ENCODE data around the gene ANKRD36. TPM values are rescaled to one million over a fixed set of nuclear protein-coding genes. Genes with fewer than 3 reads are reported as not detected.
"Not testable (repeated sequence)": the region's sequence is repeated elsewhere in the genome, so short reads cannot be mapped to it uniquely, and the experiment has no call there.

ANKRD36 gene
- total RNA-seq, 1 experiment from 2014 or later: 16.5 TPM

DNA sequence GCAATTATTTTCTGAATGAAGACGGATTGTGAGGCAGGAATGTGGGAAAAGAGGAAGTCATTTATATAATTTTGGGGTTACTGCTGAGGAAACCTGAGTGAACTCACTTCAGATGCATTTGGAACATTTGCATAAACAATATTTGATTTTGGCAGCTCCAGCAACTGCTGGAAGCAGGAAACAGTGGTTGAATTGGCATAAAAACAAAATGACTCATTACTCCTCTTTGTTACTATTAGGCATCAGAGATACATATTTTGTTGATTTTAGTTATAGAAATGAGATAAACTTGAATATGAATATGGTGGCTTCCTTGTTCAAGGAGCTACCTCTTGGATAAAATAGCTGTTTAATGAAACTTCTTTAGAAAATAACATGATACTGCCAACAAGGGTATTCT lies 82.4 kb downstream of the ANKRD36 start:
- H3K4me1 ChIP-seq (ENCODE audit: control insufficient read depth in 1 of 2, insufficient read depth in 2 of 2, low read length in 2 of 2); intact Hi-C loops (cut with micrococcal nuclease); H3K4me3 ChIP-seq (replicated peaks in 1 of 2; ENCODE audit: low read depth in 1 of 2, low read length in 2 of 2); RAD21 ChIA-PET (ENCODE audit: low non-redundant PET in 1 of 2, low total read pairs in 2 of 2, uncharacterized antibody in 2 of 2, unreplicated experiment in 2 of 2); H3K27ac ChIP-seq (ENCODE audit: low read depth, low read length); H3K9me2 ChIP-seq (ENCODE audit: insufficient read depth); CTCF ChIA-PET; H4K20me1 ChIP-seq (ENCODE audit: insufficient read depth); H3K79me2 ChIP-seq (ENCODE audit: insufficient read depth, low read length); H3K27me3 ChIP-seq (ENCODE audit: insufficient read depth, low read length); ATAC-seq; POLR2A ChIA-PET; H2AFZ ChIP-seq (ENCODE audit: low read depth, low read length, poor library complexity, severe bottlenecking); BruUV-seq (replicated peaks); H3K4me2 ChIP-seq (ENCODE audit: low read length); H3K9me3 ChIP-seq (ENCODE audit: control insufficient read depth in 1 of 2, insufficient read depth in 1 of 2, low read depth in 1 of 2, low read length in 2 of 2); DNase-seq (ENCODE audit: low read depth, low spot score); H3K9ac ChIP-seq (ENCODE audit: low read length): not testable (repeated sequence)
- peaks cover 18 to 24% of the 10 kb centered on the region in 2 experiments; a peak in 3 of 4 replicates for H3K36me3 ChIP-seq (ENCODE audit: control insufficient read depth in 1 of 2, insufficient read depth in 2 of 2, low read length in 2 of 2)

DNA sequence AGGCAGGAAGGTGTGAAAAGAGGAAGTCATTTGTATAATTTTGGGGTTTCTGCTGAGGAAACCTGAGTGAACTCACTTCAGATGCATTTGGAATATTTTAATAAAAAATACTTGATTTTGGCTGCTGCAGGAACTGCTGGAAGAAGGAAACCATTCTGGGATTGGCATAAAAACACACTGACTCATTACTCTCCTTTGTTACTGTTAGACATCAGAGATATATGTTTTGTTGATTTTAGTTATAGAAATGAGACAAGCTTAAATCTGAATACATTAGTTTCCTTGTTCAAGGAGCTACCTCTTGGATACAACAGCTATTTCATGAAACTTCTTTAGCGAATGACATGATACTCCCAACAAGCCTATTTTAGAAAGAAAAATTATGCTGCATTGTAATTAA lies 84.3 kb downstream of the ANKRD36 start:
- H3K36me3 ChIP-seq (ENCODE audit: control insufficient read depth in 1 of 2, insufficient read depth in 2 of 2, low read length in 2 of 2): peaks cover 12 to 20% of the 10 kb centered on the region in 2 experiments; a peak in 3 of 4 replicates
- H3K4me3 ChIP-seq (replicated peaks in 1 of 2; ENCODE audit: low read depth in 1 of 2, low read length in 2 of 2); H4K20me1 ChIP-seq (ENCODE audit: insufficient read depth); H2AFZ ChIP-seq (ENCODE audit: low read depth, low read length, poor library complexity, severe bottlenecking); H3K4me2 ChIP-seq (ENCODE audit: low read length); DNase-seq (ENCODE audit: low read depth, low spot score); intact Hi-C loops (cut with micrococcal nuclease); H3K27me3 ChIP-seq (ENCODE audit: insufficient read depth, low read length); H3K9me2 ChIP-seq (ENCODE audit: insufficient read depth); H3K9ac ChIP-seq (ENCODE audit: low read length); BruUV-seq (replicated peaks); H3K9me3 ChIP-seq (ENCODE audit: control insufficient read depth in 1 of 2, insufficient read depth in 1 of 2, low read depth in 1 of 2, low read length in 2 of 2); H3K4me1 ChIP-seq (ENCODE audit: control insufficient read depth in 1 of 2, insufficient read depth in 2 of 2, low read length in 2 of 2); H3K79me2 ChIP-seq (ENCODE audit: insufficient read depth, low read length); ATAC-seq; RAD21 ChIA-PET (ENCODE audit: low non-redundant PET in 1 of 2, low total read pairs in 2 of 2, uncharacterized antibody in 2 of 2, unreplicated experiment in 2 of 2); CTCF ChIA-PET; H3K27ac ChIP-seq (ENCODE audit: low read depth, low read length): not testable (repeated sequence)
- POLR2A ChIA-PET: interaction anchor here (0.7 kb wide), 1 partner anchor 449 kb away, joined by 3 read pairs; the partner anchor contains the start of gene COX5B

DNA sequence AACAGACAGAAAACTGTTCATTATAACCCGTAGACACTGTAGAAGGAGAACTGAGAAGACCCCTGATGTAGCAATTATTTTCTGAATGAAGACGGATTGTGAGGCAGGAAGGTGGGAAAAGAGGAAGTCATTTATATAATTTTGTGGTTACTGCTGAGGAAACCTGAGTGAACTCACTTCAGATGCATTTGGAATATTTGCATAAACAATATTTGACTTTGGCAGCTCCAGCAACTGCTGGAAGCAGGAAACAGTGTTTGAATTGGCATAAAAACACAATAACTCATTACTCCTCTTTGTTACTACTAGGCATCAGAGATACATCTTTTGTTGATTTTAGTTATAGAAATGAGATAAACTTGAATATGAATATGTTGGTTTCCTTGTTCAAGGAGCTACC lies 87.9 kb downstream of the ANKRD36 start:
- H3K4me2 ChIP-seq (ENCODE audit: low read length): not testable (repeated sequence)

DNA sequence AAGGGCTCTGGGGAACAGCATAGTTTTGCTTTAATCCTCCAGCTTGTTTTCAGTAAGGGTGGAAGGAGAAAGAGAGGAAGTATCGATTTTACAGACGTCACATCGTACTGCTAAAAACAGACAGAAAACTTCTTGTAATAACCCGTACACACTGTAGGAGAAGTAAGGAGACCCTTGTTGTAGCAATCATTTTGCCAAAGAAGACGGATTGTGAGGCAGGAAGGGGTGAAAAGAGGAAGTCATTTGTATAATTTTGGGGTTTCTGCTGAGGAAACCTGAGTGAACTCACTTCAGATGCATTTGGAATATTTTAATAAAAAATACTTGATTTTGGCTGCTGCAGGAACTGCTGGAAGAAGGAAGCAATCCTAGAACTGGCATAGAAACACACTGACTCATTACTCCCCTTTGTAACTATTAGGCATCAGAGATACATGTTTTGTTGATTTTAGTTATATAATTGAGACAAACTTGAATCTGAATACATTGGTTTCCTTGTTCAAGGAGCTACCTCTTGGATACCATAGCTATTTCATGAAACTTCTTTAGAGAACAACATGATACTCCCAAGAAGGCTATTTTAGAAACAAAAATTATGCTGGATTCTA lies 89.8 kb downstream of the ANKRD36 start:
- ATAC-seq; H3K4me1 ChIP-seq (ENCODE audit: control insufficient read depth in 1 of 2, insufficient read depth in 2 of 2, low read length in 2 of 2); POLR2A ChIA-PET; H3K27me3 ChIP-seq (ENCODE audit: insufficient read depth, low read length); H3K79me2 ChIP-seq (ENCODE audit: insufficient read depth, low read length); H3K4me3 ChIP-seq (replicated peaks in 1 of 2; ENCODE audit: low read depth in 1 of 2, low read length in 2 of 2); CTCF ChIA-PET; RAD21 ChIA-PET (ENCODE audit: low non-redundant PET in 1 of 2, low total read pairs in 2 of 2, uncharacterized antibody in 2 of 2, unreplicated experiment in 2 of 2); H2AFZ ChIP-seq (ENCODE audit: low read depth, low read length, poor library complexity, severe bottlenecking); H3K27ac ChIP-seq (ENCODE audit: low read depth, low read length); intact Hi-C loops (cut with micrococcal nuclease); H4K20me1 ChIP-seq (ENCODE audit: insufficient read depth); H3K9ac ChIP-seq (ENCODE audit: low read length); DNase-seq (ENCODE audit: low read depth, low spot score); BruUV-seq (replicated peaks); H3K4me2 ChIP-seq (ENCODE audit: low read length); H3K9me2 ChIP-seq (ENCODE audit: insufficient read depth); H3K9me3 ChIP-seq (ENCODE audit: control insufficient read depth in 1 of 2, insufficient read depth in 1 of 2, low read depth in 1 of 2, low read length in 2 of 2): not testable (repeated sequence)
- peaks cover 7 to 16% of the 10 kb centered on the region in 2 experiments; a peak in 3 of 4 replicates for H3K36me3 ChIP-seq (ENCODE audit: control insufficient read depth in 1 of 2, insufficient read depth in 2 of 2, low read length in 2 of 2)

More for the DNA sequence above, 87.9 kb downstream of the ANKRD36 start:
- H3K9me2 ChIP-seq (ENCODE audit: insufficient read depth); H3K27me3 ChIP-seq (ENCODE audit: insufficient read depth, low read length); H3K9me3 ChIP-seq (ENCODE audit: control insufficient read depth in 1 of 2, insufficient read depth in 1 of 2, low read depth in 1 of 2, low read length in 2 of 2); CTCF ChIA-PET; BruUV-seq (replicated peaks); intact Hi-C loops (cut with micrococcal nuclease); H3K27ac ChIP-seq (ENCODE audit: low read depth, low read length); H3K79me2 ChIP-seq (ENCODE audit: insufficient read depth, low read length); H3K4me1 ChIP-seq (ENCODE audit: control insufficient read depth in 1 of 2, insufficient read depth in 2 of 2, low read length in 2 of 2); DNase-seq (ENCODE audit: low read depth, low spot score); H3K9ac ChIP-seq (ENCODE audit: low read length); H2AFZ ChIP-seq (ENCODE audit: low read depth, low read length, poor library complexity, severe bottlenecking); H4K20me1 ChIP-seq (ENCODE audit: insufficient read depth); POLR2A ChIA-PET; ATAC-seq; H3K4me3 ChIP-seq (replicated peaks in 1 of 2; ENCODE audit: low read depth in 1 of 2, low read length in 2 of 2); RAD21 ChIA-PET (ENCODE audit: low non-redundant PET in 1 of 2, low total read pairs in 2 of 2, uncharacterized antibody in 2 of 2, unreplicated experiment in 2 of 2): not testable (repeated sequence)
- H3K36me3 ChIP-seq (ENCODE audit: control insufficient read depth in 1 of 2, insufficient read depth in 2 of 2, low read length in 2 of 2): peaks cover 12 to 16% of the 10 kb centered on the region in 2 experiments; a peak in 3 of 4 replicates
